Dendritic cell treated with granulocyte-macrophage colony-stimulating factor and Interleukin-4, amounts not matched to agents 40 ng/mL and 50 ng/mL, for 4 days (primary cell): Measurements from ENCODE around the gene LARP1B.

Experiments used
- H3K27ac Mint-ChIP-seq: one replicate; pipeline ENCODE4 v1.8.0; 2022; ENCODE audit warnings: mild to moderate bottlenecking, mixed read lengths
- H3K27me3 Mint-ChIP-seq: one replicate; pipeline ENCODE4 v1.8.0; 2022; ENCODE audit warnings: mild to moderate bottlenecking, mixed read lengths
- H3K36me3 Mint-ChIP-seq: one replicate; pipeline ENCODE4 v1.8.0; 2022; ENCODE audit warnings: low read depth, mixed read lengths
- H3K4me1 Mint-ChIP-seq: one replicate; pipeline ENCODE4 v1.8.0; 2022; ENCODE audit warnings: low read depth, mixed read lengths
- H3K4me3 Mint-ChIP-seq: one replicate; pipeline ENCODE4 v1.8.0; 2022; ENCODE audit warnings: mild to moderate bottlenecking, moderate library complexity, mixed read lengths
- H3K9me3 Mint-ChIP-seq: one replicate; pipeline ENCODE4 v1.8.0; 2022; ENCODE audit warnings: mixed read lengths
- intact Hi-C: fragments of 100-400 bp; cut with micrococcal nuclease; formaldehyde crosslinking; loops from one replicate; pipeline ENCODE4 v1.15.0; 2022

Gene LARP1B

GRCh38 chr4:128158894-128159293 lies 97.8 kb downstream of the LARP1B start:
- H3K4me3 Mint-ChIP-seq: no peak overlapping the region
- H3K4me1 Mint-ChIP-seq: peaks cover 11% of the 10 kb centered on the region
- no peak overlapping the region for H3K27ac Mint-ChIP-seq
- peaks cover 20% of the 10 kb centered on the region for H3K36me3 Mint-ChIP-seq
- H3K27me3 Mint-ChIP-seq: no peaks in the 10 kb centered on the region
- H3K9me3 Mint-ChIP-seq: peaks cover 25% of the 10 kb centered on the region
- intact Hi-C loops: no loop called here

- Mint-ChIP-seq H3K27me3 (no peaks in the 10 kb centered on the region), H3K4me1 (peaks cover 11% of the 10 kb centered on the region), H3K9me3 (peaks cover 25% of the 10 kb centered on the region), H3K4me3 (no peak overlapping the region), H3K36me3 (peaks cover 18% of the 10 kb centered on the region), H3K27ac (no peak overlapping the region)
- intact Hi-C loops: no loop called here
Observed at GRCh38 chr4:128159967-128160366, 98.9 kb downstream of the LARP1B start.

GRCh38 chr4:128161138-128161537 lies 100.0 kb downstream of the LARP1B start:
- intact Hi-C loops: no loop called here
- H3K4me3 Mint-ChIP-seq: no peak overlapping the region
- H3K36me3 Mint-ChIP-seq: peaks cover 6% of the 10 kb centered on the region
- H3K27me3 Mint-ChIP-seq: no peaks in the 10 kb centered on the region
- peaks cover 18% of the 10 kb centered on the region for H3K9me3 Mint-ChIP-seq
- H3K4me1 Mint-ChIP-seq: peaks cover 11% of the 10 kb centered on the region
- H3K27ac Mint-ChIP-seq: no peak overlapping the region

DNA sequence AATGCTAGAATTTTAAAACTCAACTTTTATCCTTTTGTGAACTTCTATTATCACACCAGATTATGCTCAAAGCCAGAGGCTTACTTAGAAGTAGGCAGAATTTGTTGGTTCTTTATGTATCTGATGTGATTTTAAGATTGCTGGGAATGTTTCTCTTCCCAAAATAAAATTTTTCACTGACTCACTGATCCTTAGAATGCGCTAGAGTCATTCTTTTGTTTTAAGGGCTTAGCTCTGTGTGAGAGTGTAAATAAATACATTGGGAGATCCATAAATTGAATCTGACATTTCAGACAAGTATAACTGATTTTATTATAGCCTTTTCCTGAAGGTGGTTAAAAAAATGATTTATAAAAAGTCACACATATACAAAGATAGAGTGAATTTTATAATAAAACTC lies 101.3 kb downstream of the LARP1B start:
- peaks cover 5% of the 10 kb centered on the region for H3K9me3 Mint-ChIP-seq
- H3K27me3 Mint-ChIP-seq: no peaks in the 10 kb centered on the region
- no peaks in the 10 kb centered on the region for H3K36me3 Mint-ChIP-seq
- H3K4me3 Mint-ChIP-seq: no peak overlapping the region
- no peak overlapping the region for H3K27ac Mint-ChIP-seq
- peaks cover 11% of the 10 kb centered on the region for H3K4me1 Mint-ChIP-seq
- intact Hi-C loops: no loop called here

- Mint-ChIP-seq H3K27ac (no peak overlapping the region), H3K36me3 (no peaks in the 10 kb centered on the region), H3K4me1 (peaks cover 11% of the 10 kb centered on the region), H3K27me3 (no peaks in the 10 kb centered on the region), H3K4me3 (no peak overlapping the region), H3K9me3 (no peaks in the 10 kb centered on the region)
- intact Hi-C loops: no loop called here
Observed at GRCh38 chr4:128163177-128164117, 102.3 kb downstream of the LARP1B start.

DNA sequence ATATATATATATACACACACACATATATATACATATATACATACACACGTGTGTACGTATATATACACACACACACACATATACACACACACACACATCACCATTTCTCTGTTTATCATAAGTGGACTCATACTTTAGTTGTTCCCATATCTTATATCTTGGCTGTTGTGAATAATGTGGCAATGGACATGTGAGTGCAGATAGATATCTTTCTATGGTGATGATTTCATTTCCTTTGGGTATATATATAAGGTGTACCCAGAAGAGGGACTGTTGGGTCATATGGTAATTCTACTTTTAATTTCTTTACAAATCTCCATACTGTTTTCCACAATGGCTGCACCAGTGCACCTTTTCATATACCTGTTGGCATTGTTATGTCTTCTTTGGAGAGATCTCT lies 105.9 kb downstream of the LARP1B start:
- H3K4me1 Mint-ChIP-seq: no peaks in the 10 kb centered on the region
- no peaks in the 10 kb centered on the region for H3K9me3 Mint-ChIP-seq
- intact Hi-C loops: no loop called here
- H3K27me3 Mint-ChIP-seq: no peaks in the 10 kb centered on the region
- H3K4me3 Mint-ChIP-seq: no peak overlapping the region
- no peak overlapping the region for H3K27ac Mint-ChIP-seq
- H3K36me3 Mint-ChIP-seq: no peaks in the 10 kb centered on the region

DNA sequence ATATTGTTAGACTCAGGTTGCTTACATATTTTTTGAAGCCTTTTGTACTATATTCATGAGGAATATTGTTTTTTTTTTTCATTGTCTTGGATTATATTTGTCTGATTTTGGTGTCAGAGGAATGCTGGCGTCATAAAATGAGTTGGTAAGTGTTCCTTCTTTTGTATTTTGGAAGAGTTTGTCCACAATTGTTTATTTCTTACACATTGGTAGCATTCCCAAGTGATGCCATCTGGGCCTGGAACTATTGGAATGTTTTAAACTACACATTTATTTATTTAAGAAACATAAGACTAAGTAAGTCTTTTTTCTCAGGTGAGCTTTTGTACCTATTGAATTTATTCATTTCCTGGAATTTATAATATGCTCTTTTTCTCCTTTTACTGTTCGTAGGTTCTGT lies 107.6 kb downstream of the LARP1B start:
- Mint-ChIP-seq H3K4me1 (no peaks in the 10 kb centered on the region), H3K9me3 (no peaks in the 10 kb centered on the region), H3K4me3 (no peak overlapping the region), H3K27me3 (no peaks in the 10 kb centered on the region), H3K36me3 (no peaks in the 10 kb centered on the region), H3K27ac (no peak overlapping the region)
- intact Hi-C loops: no loop called here

- Mint-ChIP-seq H3K4me1 (no peaks in the 10 kb centered on the region), H3K27ac (no peak overlapping the region), H3K9me3 (no peaks in the 10 kb centered on the region)
Observed at GRCh38 chr4:128169245-128169644, 108.1 kb downstream of the LARP1B start.

DNA sequence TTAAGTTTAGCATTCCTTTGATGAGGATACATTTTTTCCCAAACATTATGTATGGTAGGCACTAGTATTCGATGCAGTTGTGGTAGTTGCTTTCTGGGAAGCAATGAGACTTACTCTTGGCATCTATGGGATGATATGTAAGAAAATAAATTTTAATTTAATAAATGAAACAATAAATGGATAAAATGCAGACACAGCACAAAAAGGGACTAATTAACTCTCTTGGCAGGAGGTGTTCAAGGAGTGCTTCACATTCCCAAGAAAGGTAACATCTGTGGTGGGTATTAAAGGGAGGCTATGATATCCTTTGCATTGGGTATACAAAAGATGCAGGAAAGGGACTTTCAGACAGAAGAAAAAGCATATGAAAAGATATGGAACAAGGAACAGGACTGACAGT lies 115.5 kb downstream of the LARP1B start:
- Mint-ChIP-seq H3K27me3 (no peaks in the 10 kb centered on the region), H3K4me1 (no peaks in the 10 kb centered on the region), H3K4me3 (no peak overlapping the region), H3K36me3 (peaks cover 8% of the 10 kb centered on the region), H3K9me3 (no peaks in the 10 kb centered on the region), H3K27ac (no peak overlapping the region)
- intact Hi-C loops: no loop called here

More at GRCh38 chr4:128169245-128169644, 108.1 kb downstream of the LARP1B start:
- H3K27me3 Mint-ChIP-seq: no peaks in the 10 kb centered on the region
- no peak overlapping the region for H3K4me3 Mint-ChIP-seq
- intact Hi-C loops: no loop called here
- H3K36me3 Mint-ChIP-seq: no peaks in the 10 kb centered on the region

- Mint-ChIP-seq H3K4me3 (no peak overlapping the region), H3K27ac (no peak overlapping the region), H3K4me1 (no peaks in the 10 kb centered on the region), H3K27me3 (no peaks in the 10 kb centered on the region), H3K9me3 (no peaks in the 10 kb centered on the region), H3K36me3 (peaks cover 15% of the 10 kb centered on the region)
- intact Hi-C loops: no loop called here
Observed at GRCh38 chr4:128177498-128177897, 116.4 kb downstream of the LARP1B start.

GRCh38 chr4:128186623-128187022 lies 125.5 kb downstream of the LARP1B start:
- Mint-ChIP-seq H3K9me3 (no peaks in the 10 kb centered on the region), H3K4me1 (peaks cover 7% of the 10 kb centered on the region), H3K27me3 (no peaks in the 10 kb centered on the region), H3K36me3 (peaks cover 11% of the 10 kb centered on the region), H3K27ac (no peak overlapping the region), H3K4me3 (no peak overlapping the region)
- intact Hi-C loops: no loop called here

DNA sequence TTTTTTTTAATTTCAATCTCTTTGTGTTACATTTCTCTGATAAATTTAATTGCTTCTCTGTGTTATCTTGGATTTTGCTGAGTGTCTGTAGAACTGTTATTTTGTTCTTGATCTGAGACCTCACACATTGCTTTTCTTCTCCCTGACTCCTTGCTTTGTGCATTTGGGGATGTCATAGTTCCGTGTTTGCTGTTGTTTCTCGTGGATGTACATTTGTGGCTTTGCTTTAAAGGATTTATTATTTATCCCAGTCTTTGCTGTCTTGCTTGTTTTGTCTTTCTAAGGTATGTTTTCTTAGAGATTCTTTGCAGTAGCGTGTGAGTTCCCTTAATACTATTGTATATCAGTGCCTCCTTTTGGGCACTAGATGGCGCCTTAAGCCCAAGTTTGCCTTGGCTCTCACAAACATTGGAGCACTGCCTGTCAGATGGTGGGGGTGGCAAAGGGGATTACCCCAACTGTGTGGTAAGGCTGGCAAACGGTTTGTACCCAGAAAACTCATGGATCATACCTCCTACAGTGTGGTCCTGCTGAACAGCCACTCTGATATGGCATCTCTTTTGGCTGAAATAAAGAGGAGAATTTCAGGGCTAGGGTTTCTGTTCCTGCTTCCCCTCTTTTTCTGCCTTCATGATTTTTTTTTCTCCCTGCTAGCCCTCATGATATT lies 130.1 kb downstream of the LARP1B start:
- Mint-ChIP-seq H3K27ac (no peak overlapping the region), H3K27me3 (no peaks in the 10 kb centered on the region), H3K4me3 (no peak overlapping the region), H3K36me3 (no peaks in the 10 kb centered on the region), H3K4me1 (peaks cover 13% of the 10 kb centered on the region), H3K9me3 (no peaks in the 10 kb centered on the region)
- intact Hi-C loops: loop anchor here (2.0 kb wide), 1 partner anchor 672 kb away; no protein-coding TSS in a partner anchor

GRCh38 chr4:128220286-128221235 lies 159.4 kb downstream of the LARP1B start:
- H3K4me3 Mint-ChIP-seq: no peak overlapping the region
- no peaks in the 10 kb centered on the region for H3K4me1 Mint-ChIP-seq
- no peaks in the 10 kb centered on the region for H3K36me3 Mint-ChIP-seq
- no peak overlapping the region for H3K27ac Mint-ChIP-seq
- intact Hi-C loops: no loop called here
- no peaks in the 10 kb centered on the region for H3K9me3 Mint-ChIP-seq
- no peaks in the 10 kb centered on the region for H3K27me3 Mint-ChIP-seq
